ENCODE data around the gene KCTD12. TPM values are rescaled to one million over a fixed set of nuclear protein-coding genes. Genes with fewer than 3 reads are reported as not detected.
"Not testable (repeated sequence)": the region's sequence is repeated elsewhere in the genome, so short reads cannot be mapped to it uniquely, and the experiment has no call there.

Gene KCTD12
- total RNA-seq, 1 donor from 2014 or later = 57.2 TPM

GRCh38 chr13:76928456-76928855, 42.3 kb upstream of the KCTD12 start:
- TF ChIP-seq POLR2A (IDR thresholded peaks at IDR 0.05) = no peak
- H3K27me3 ChIP-seq = no peaks in the 10 kb centered on the region
- H3K4me3 ChIP-seq = no peak overlapping the region
- no peak for DNase-seq (ENCODE audit: extremely low spot score in 2 of 2)
- H3K27ac ChIP-seq = no peak overlapping the region
- H3K9me3 ChIP-seq = no peaks in the 10 kb centered on the region
- no peaks in the 10 kb centered on the region for H3K36me3 ChIP-seq
- no peaks in the 10 kb centered on the region for H3K4me1 ChIP-seq
- intact Hi-C loops (cut with DNase I) = no loop called here

GRCh38 chr13:76927955-76928354, 41.8 kb upstream of the KCTD12 start:
- Histone ChIP-seq H3K36me3 (no peaks in the 10 kb centered on the region), H3K27me3 (no peaks in the 10 kb centered on the region), H3K4me3 (no peak overlapping the region), H3K9me3 (no peaks in the 10 kb centered on the region), H3K4me1 (no peaks in the 10 kb centered on the region), H3K27ac (no peak overlapping the region)
- TF ChIP-seq POLR2A (IDR thresholded peaks at IDR 0.05) (no peak), POLR2AphosphoS5 (IDR thresholded peaks at IDR 0.05; ENCODE audit: insufficient read depth in 1 of 2, low read depth in 1 of 2) (no peak), CTCF (IDR thresholded peaks at IDR 0.05) (no peak)
- intact Hi-C loops (cut with DNase I) = no loop called here
- DNase-seq (ENCODE audit: extremely low spot score in 2 of 2) = no peak

GRCh38 chr13:76925115-76925514, 38.9 kb upstream of the KCTD12 start:
- intact Hi-C loops (cut with DNase I) = no loop called here
- Histone ChIP-seq H3K27me3 (no peaks in the 10 kb centered on the region), H3K9me3 (no peaks in the 10 kb centered on the region), H3K27ac (no peak overlapping the region), H3K36me3 (no peaks in the 10 kb centered on the region), H3K4me3 (no peak overlapping the region), H3K4me1 (no peaks in the 10 kb centered on the region)
- no peak for DNase-seq (ENCODE audit: extremely low spot score in 2 of 2)
- TF ChIP-seq POLR2AphosphoS5 (IDR thresholded peaks at IDR 0.05; ENCODE audit: insufficient read depth in 1 of 2, low read depth in 1 of 2) (no peak), CTCF (IDR thresholded peaks at IDR 0.05) (no peak), POLR2A (IDR thresholded peaks at IDR 0.05) (no peak)

GRCh38 chr13:76921516-76921915, 35.3 kb upstream of the KCTD12 start:
- TF ChIP-seq CTCF (IDR thresholded peaks at IDR 0.05) = no peak
- TF ChIP-seq POLR2A (IDR thresholded peaks at IDR 0.05) = no peak
- no peak for TF ChIP-seq POLR2AphosphoS5 (IDR thresholded peaks at IDR 0.05; ENCODE audit: insufficient read depth in 1 of 2, low read depth in 1 of 2)
- H3K4me1 ChIP-seq = peaks cover 13% of the 10 kb centered on the region
- intact Hi-C loops (cut with DNase I) = no loop called here
- no peak overlapping the region for H3K27ac ChIP-seq
- H3K36me3 ChIP-seq = no peaks in the 10 kb centered on the region
- H3K9me3 ChIP-seq = no peaks in the 10 kb centered on the region
- no peak for DNase-seq (ENCODE audit: extremely low spot score in 2 of 2)
- H3K4me3 ChIP-seq = no peak overlapping the region
- H3K27me3 ChIP-seq = no peaks in the 10 kb centered on the region

- intact Hi-C loops (cut with DNase I) = not testable (repeated sequence)
Observed at GRCh38 chr13:76917755-76918481, 31.7 kb upstream of the KCTD12 start.

GRCh38 chr13:76917095-76917494, 30.9 kb upstream of the KCTD12 start:
- TF ChIP-seq CTCF (IDR thresholded peaks at IDR 0.05) (no peak), POLR2AphosphoS5 (IDR thresholded peaks at IDR 0.05; ENCODE audit: insufficient read depth in 1 of 2, low read depth in 1 of 2) (no peak), POLR2A (IDR thresholded peaks at IDR 0.05) (no peak)
- intact Hi-C loops (cut with DNase I) = no loop called here

More at GRCh38 chr13:76917755-76918481, 31.7 kb upstream of the KCTD12 start:
- not testable (repeated sequence) for H3K27me3 ChIP-seq; DNase-seq (ENCODE audit: extremely low spot score in 2 of 2); H3K36me3 ChIP-seq; H3K27ac ChIP-seq; H3K4me3 ChIP-seq; H3K9me3 ChIP-seq
- H3K4me1 ChIP-seq = peaks cover 13% of the 10 kb centered on the region

More at GRCh38 chr13:76917095-76917494, 30.9 kb upstream of the KCTD12 start:
- Histone ChIP-seq H3K4me1 (peaks cover 13% of the 10 kb centered on the region), H3K9me3 (no peaks in the 10 kb centered on the region), H3K36me3 (no peaks in the 10 kb centered on the region), H3K4me3 (no peak overlapping the region), H3K27ac (no peak overlapping the region), H3K27me3 (no peaks in the 10 kb centered on the region)
- no peak for DNase-seq (ENCODE audit: extremely low spot score in 2 of 2)

Data from vagina (tissue), 2 donors.